Measurements from ENCODE around the gene PMM1. TPM values are rescaled to one million over a fixed set of nuclear protein-coding genes. Genes with fewer than 3 reads are reported as not detected.
"Not testable (repeated sequence)": the region's sequence is repeated elsewhere in the genome, so short reads cannot be mapped to it uniquely, and the experiment has no call there.

PMM1 gene
- polyA plus RNA-seq, 1 donor from 2014 or later: 55.5 TPM

DNA sequence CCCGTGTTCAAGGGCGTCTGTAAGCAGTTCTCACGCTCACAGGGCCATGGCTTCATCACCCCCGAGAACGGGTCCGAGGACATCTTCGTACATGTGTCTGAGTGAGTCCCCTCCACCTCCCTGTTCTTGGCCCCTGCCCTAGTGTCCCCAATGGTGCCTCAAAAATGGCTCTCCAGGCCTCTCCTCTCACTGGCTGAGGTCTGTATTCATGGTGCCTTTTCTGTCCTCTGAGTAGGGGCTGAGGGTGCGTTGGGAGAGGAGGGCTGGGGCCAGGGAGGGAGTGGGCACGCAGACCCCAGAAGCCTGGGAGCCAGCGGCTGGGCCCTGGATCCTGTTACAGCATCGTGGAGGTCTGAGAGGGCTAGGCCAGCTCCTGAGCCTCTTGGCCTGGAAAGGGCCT, 16.0 kb downstream of the PMM1 start:
- H2AFZ ChIP-seq (ENCODE audit: low read depth, low read length): no peak overlapping the region
- TF ChIP-seq POLR2AphosphoS5 (IDR thresholded peaks at IDR 0.05) (no peak), TAF1 (IDR thresholded peaks at IDR 0.05; ENCODE audit: low read depth) (no peak), EZH2 (IDR thresholded peaks at IDR 0.05; ENCODE audit: borderline replicate concordance, insufficient read depth, low read length, poor library complexity, severe bottlenecking) (no peak), RAD21 (conservative IDR thresholded peaks at IDR 0.05) (no peak), EP300 (conservative IDR thresholded peaks at IDR 0.05; ENCODE audit: poor library complexity, severe bottlenecking) (no peak), MXI1 (conservative IDR thresholded peaks at IDR 0.05; ENCODE audit: poor library complexity, severe bottlenecking) (no peak), SMC3 (conservative IDR thresholded peaks at IDR 0.05; ENCODE audit: poor library complexity) (no peak)
- TF ChIP-seq, protein P1, sequence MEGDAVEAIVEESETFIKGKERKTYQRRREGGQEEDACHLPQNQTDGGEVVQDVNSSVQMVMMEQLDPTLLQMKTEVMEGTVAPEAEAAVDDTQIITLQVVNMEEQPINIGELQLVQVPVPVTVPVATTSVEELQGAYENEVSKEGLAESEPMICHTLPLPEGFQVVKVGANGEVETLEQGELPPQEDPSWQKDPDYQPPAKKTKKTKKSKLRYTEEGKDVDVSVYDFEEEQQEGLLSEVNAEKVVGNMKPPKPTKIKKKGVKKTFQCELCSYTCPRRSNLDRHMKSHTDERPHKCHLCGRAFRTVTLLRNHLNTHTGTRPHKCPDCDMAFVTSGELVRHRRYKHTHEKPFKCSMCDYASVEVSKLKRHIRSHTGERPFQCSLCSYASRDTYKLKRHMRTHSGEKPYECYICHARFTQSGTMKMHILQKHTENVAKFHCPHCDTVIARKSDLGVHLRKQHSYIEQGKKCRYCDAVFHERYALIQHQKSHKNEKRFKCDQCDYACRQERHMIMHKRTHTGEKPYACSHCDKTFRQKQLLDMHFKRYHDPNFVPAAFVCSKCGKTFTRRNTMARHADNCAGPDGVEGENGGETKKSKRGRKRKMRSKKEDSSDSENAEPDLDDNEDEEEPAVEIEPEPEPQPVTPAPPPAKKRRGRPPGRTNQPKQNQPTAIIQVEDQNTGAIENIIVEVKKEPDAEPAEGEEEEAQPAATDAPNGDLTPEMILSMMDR (IDR thresholded peaks at IDR 0.05; ENCODE audit: poor library complexity, severe bottlenecking): no peak
- TF ChIP-seq, protein P2, sequence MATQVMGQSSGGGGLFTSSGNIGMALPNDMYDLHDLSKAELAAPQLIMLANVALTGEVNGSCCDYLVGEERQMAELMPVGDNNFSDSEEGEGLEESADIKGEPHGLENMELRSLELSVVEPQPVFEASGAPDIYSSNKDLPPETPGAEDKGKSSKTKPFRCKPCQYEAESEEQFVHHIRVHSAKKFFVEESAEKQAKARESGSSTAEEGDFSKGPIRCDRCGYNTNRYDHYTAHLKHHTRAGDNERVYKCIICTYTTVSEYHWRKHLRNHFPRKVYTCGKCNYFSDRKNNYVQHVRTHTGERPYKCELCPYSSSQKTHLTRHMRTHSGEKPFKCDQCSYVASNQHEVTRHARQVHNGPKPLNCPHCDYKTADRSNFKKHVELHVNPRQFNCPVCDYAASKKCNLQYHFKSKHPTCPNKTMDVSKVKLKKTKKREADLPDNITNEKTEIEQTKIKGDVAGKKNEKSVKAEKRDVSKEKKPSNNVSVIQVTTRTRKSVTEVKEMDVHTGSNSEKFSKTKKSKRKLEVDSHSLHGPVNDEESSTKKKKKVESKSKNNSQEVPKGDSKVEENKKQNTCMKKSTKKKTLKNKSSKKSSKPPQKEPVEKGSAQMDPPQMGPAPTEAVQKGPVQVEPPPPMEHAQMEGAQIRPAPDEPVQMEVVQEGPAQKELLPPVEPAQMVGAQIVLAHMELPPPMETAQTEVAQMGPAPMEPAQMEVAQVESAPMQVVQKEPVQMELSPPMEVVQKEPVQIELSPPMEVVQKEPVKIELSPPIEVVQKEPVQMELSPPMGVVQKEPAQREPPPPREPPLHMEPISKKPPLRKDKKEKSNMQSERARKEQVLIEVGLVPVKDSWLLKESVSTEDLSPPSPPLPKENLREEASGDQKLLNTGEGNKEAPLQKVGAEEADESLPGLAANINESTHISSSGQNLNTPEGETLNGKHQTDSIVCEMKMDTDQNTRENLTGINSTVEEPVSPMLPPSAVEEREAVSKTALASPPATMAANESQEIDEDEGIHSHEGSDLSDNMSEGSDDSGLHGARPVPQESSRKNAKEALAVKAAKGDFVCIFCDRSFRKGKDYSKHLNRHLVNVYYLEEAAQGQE (IDR thresholded peaks at IDR 0.05; ENCODE audit: borderline replicate concordance): no peak
- no peak overlapping the region for H3K9ac ChIP-seq (ENCODE audit: low read length)
- H3K79me2 ChIP-seq (replicated peaks; ENCODE audit: insufficient read depth, low read length): no peaks in the 10 kb centered on the region
- no peak overlapping the region for H3K27ac ChIP-seq (ENCODE audit: low read length)
- no peaks in the 10 kb centered on the region for H3K27me3 ChIP-seq (ENCODE audit: insufficient read depth, low read depth, low read length)
- no peaks in the 10 kb centered on the region for H4K20me1 ChIP-seq (ENCODE audit: insufficient read depth)
- H3F3A ChIP-seq (ENCODE audit: insufficient read depth, low read length, poor library complexity, severe bottlenecking): no peaks in the 10 kb centered on the region
- no peaks in the 10 kb centered on the region for H3K9me3 ChIP-seq (ENCODE audit: low read length)
- H3K9me2 ChIP-seq (ENCODE audit: insufficient read depth, low read length): no peaks in the 10 kb centered on the region
- H3K36me3 ChIP-seq (ENCODE audit: insufficient read depth, low read length): no peaks in the 10 kb centered on the region
- H3K4me3 ChIP-seq (ENCODE audit: low read length): no peak overlapping the region
- H3K4me2 ChIP-seq (ENCODE audit: low read length): no peak overlapping the region

DNA sequence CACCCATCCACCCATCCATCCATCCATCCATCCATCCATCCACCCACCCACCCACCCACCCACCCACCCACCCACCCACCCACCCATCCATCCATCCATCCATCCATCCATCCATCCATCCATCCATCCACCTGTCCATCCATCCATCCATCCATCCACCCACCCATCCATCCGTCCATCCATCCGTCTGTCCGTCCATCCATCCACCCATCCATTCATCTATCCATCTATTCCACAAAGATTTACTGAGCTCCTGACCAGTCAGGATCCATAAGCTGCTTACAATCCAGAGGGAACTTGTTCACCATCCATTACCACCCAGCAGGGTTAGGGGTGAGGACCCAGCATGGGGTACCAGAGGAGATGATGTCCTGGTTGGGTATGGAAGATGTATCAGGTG, 17.3 kb downstream of the PMM1 start:
- not testable (repeated sequence) for H4K20me1 ChIP-seq (ENCODE audit: insufficient read depth); H3K79me2 ChIP-seq (replicated peaks; ENCODE audit: insufficient read depth, low read length); H2AFZ ChIP-seq (ENCODE audit: low read depth, low read length); H3K9me3 ChIP-seq (ENCODE audit: low read length); H3K27ac ChIP-seq (ENCODE audit: low read length); H3K9ac ChIP-seq (ENCODE audit: low read length); H3F3A ChIP-seq (ENCODE audit: insufficient read depth, low read length, poor library complexity, severe bottlenecking); H3K9me2 ChIP-seq (ENCODE audit: insufficient read depth, low read length); H3K36me3 ChIP-seq (ENCODE audit: insufficient read depth, low read length); H3K4me2 ChIP-seq (ENCODE audit: low read length); H3K27me3 ChIP-seq (ENCODE audit: insufficient read depth, low read depth, low read length); H3K4me3 ChIP-seq (ENCODE audit: low read length)

DNA sequence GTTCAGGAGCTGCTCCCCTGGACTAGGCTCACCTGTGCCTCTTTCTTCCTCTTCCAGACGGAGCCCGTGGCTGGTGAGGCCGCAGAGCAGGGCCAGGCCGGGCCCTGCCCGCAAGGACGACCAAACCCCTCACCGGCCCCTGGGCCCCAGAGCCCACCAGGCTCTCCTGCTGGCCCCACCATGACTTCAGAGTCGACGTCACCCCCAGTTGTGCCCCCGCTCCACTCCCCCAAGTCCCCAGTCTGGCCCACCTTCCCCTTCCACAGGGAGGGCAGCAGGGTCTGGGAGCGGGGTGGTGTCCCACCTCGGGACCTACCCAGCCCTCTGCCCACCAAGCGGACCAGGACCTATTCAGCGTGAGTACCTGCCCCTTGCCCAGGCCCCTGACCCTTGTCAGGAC, 17.9 kb downstream of the PMM1 start:
- Histone ChIP-seq H3K9ac (ENCODE audit: low read length) (no peak overlapping the region), H3K9me2 (ENCODE audit: insufficient read depth, low read length) (no peaks in the 10 kb centered on the region), H3K4me3 (ENCODE audit: low read length) (no peak overlapping the region), H3K36me3 (ENCODE audit: insufficient read depth, low read length) (no peaks in the 10 kb centered on the region), H3F3A (ENCODE audit: insufficient read depth, low read length, poor library complexity, severe bottlenecking) (no peaks in the 10 kb centered on the region), H3K27me3 (ENCODE audit: insufficient read depth, low read depth, low read length) (no peaks in the 10 kb centered on the region), H3K9me3 (ENCODE audit: low read length) (no peaks in the 10 kb centered on the region), H2AFZ (ENCODE audit: low read depth, low read length) (no peak overlapping the region), H4K20me1 (ENCODE audit: insufficient read depth) (no peaks in the 10 kb centered on the region), H3K27ac (ENCODE audit: low read length) (no peak overlapping the region), H3K4me2 (ENCODE audit: low read length) (no peak overlapping the region), H3K79me2 (replicated peaks; ENCODE audit: insufficient read depth, low read length) (no peaks in the 10 kb centered on the region)
- no peak for TF ChIP-seq POLR2AphosphoS5 (IDR thresholded peaks at IDR 0.05)
- TF ChIP-seq RAD21 (conservative IDR thresholded peaks at IDR 0.05): no peak

Measured in neural cell (in vitro differentiated cells).